Stimulated activated CD8-positive, alpha-beta memory T cell treated with anti-CD3 and anti-CD28 coated beads, Interleukin-12 subunit alpha, Interleukin-12 subunit beta, amount 100 ng/mL, for 1 hour (primary cell): Measurements from ENCODE around the gene GNAI2.
"Not testable (repeated sequence)": the region's sequence is repeated elsewhere in the genome, so short reads cannot be mapped to it uniquely, and the experiment has no call there.

Source experiments
- DNase-seq: peaks from one replicate; pipeline ENCODE4 v3.0.0-alpha.2; 2020; ENCODE audit warnings: low read depth

The GNAI2 gene

DNA sequence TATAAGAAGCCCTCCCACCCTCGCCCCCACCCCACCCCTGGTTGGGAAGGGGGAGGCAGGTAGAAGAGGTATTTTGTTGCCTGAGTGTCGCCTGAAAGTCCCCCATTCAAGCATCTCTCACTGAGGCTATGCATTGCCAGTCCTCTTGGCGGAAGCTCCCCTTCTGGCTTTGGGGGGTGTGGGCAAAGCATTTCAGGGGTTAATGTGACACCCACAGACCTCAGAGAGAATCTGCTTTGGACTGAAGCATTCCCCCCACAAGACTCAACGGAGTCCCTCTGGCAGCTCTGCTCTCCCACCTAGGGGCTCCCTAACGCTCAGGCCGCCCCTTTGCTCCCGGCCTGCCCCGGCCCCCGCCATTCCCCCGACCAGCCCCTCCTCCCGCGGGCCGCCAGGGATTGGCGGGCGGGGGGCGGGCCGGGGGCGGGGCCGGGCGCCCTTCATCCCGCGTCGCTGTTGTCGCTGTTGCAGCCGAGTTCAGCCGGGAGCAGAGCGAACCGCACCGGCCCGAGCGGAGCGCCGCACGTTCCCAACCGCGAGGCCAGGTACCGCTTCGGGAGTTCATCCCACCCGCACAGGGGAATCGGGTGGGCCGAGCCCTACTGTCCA is 31.1 kb upstream of the GNAI2 start, which contains the start of gene SLC38A3:
SLC38A3 (plus strand) TSS at position 468 of the 609 bp plus-strand sequence. CDS start 8,929 bp downstream, outside the sequence.
- DNase-seq, result no peak

DNA sequence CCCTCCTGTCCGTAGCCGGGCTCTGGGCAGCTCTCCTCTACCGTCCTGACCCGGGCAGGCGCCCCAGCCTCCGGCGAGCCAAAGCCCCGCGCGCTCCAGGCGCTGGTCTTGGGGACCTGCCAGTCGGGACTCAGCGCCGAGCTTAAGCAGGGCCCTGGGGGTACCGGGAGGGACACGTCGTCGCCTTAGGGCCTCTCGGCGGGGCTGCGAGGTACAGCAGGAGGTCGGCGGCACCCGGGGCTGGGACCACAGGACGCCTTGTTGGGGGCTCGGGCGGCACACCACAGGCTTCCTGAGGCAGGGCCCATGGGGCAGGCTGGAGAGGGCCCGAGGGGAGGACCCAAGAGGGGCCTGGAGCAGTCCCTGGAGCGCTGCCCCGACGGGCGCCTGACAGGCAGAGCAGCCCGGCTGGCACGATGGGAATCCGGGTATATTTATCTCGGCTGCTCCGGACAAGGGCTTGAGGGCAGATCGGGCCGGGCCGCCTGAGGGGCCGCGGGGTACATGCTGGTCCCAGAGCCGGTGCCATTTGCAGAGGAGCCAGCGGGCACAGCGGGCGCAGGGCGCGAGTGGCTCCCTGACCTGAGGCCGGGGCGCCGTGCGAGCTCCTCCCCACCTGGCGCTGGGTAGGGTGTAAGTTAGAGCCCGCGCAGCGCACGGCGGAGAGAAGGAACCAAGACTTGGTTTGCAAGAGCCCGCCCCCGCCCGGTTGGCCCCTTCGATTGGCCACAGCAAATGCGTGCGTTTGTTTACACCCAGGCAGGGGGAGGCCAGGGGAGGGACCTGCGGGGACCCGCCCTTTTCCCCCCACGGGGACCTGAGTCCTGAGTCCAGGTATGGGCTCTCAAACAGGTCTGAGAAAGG is 30.4 kb upstream of the GNAI2 start:
- no peak for DNase-seq

DNA sequence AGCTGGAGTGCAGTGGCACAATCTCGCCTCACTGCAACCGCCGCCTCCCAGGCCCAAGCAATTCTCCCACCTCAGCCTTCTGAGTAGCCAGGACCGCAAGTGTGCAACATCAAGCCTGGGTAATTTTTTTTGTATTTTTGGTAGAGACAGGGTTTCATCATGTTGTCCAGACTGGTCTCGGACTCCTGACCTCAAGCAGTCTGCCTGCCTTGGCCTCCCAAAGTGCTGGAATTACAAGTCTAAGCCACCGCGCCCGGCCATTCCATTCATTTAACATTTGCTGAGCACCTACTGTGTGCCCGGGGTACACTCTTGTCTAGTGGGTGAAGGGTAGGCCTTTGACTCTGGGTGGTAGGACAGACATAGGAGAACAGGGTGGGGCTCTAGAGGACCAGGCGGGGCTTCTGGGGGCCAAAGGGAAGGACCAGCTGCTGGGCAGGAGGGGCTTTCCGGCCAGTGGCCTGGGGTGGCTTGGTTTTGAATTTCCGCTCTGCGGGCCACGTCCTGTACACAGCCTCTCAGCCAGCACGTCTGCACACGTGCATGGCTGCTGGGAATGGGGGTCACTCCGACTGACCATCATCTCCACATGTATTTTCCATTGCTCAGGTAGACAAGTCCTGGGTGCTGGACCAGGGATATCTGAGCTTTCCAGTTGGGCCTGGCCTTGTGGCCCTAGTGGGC is 28.5 kb upstream of the GNAI2 start:
- no peak for DNase-seq

DNA sequence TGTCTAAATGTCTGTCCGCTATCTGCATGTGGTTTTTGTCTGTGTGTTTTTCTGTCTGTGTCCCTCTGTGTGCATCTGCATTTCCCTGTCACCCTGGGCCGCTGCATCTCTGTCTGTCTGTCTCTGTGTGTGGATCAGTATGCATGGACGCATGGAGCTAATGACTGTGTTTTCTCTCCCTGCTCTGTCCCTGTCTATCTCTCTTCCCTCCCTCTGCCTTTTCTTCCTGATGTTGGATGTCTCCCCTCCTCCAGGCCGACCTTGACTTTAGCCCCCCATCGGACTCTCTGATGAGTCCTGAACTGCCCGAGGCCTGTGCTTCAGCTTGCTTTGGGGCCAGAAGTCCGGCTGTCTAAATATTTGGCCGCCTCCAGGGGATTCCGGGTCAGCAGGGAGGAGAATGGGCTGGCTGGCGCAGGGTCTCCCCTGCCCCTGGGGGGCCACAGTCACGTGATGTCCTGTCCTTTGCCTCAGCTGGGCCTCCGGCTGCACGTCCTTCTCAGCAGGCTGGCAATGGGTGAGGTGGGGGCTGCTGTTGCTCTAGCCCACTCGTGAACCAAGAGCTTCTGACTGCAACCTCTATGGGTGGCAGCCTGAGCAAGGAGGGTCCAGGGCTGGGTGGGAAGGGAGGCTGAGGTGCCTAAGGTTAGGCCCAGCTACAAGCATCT is 27.2 kb upstream of the GNAI2 start:
- DNase-seq, result no peak

DNA sequence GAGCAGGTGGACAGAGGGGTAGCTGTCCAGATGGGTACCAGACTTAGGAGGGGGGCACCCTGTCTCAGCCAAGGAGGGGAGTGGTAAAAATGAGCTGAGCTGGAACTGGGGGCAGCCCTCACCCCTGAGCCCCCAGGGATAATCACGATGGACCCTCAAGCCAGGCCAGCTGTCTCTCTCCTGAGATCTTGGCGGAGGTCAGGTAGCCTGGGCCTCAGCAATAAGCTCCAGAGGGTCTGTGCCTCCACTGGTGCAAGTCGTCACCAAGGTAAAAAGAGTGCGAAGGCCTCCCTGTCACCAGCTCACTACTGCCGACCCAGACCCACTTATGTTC is 25.9 kb upstream of the GNAI2 start:
- DNase-seq, result no peak

DNA sequence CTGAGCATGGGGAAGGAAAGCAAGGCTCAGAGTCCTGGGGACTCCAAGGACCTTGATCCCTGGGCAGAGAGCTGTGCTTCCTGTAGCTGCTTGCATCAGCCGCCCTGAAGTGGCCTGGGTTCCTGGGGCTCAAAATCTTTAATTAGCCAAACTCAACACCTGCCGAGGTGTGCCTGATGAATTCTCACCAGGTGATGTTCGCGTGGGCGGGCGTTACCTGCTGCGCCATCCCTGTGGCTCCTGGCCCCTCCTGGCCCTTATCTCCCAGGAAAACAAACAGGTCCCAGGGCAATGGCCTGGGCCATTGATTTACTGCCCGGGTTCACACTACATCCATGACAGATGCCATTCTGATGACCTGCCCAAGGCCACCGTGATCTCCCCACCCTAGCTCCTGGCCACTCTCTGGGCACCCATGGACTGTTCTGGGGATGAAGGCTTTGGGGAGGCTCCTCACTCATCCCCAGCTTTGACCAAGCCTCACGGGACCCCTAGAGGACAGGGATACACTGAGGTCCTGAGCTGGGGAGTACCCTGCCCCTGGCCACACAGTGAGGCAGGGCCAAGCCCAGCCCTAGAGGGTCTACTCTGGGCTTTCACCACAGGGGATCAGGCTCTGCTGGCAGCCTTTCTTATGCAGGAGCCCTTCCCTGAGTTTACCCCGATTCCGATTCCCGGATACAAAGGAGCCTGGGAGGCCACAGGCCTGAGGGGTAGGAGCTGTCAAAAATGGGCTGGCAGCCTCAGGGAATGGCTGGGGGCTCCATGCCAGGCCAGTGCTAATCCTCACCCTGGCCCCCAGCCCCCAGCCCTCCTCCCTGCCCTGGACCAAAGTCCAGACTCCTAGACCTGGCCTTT is 25.3 kb upstream of the GNAI2 start:
- DNase-seq, result no peak

DNA sequence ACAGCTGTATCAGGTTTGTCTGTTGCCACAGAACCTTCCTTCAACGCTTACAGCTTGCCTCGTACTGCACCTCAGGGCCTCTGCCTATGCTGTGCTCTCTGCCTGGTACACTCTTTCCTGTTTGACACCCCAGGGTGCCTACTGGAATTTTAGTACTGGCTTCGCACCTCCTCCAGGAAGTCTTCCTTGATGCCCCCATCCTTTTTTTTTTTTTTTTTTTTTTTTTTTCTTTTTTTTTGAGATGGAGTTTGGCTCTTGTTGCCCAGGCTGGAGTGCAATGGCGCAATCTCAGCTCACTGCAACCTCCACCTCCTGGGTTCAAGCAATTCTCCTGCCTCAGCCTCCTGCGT is 24.7 kb upstream of the GNAI2 start:
- DNase-seq, result not testable (repeated sequence)

DNA sequence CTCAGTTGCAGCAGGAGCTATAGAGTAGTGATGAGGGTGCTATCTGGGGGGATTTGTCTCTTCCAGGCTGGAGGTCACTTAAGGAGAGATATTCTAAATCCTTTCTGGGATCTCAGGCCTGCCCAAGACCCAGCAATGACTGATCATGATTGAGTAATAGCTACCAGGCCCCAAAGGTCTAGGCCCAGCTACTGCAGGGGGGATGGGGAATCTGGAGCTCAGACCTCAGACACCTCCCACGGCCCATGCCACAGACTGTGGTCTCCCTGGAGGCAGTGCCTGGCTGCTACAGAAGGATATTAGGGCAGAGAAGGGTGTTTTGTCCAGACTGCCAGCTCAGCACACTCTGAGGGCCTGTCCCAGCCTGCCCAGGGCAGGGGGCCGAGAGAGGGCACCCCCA is 24.1 kb upstream of the GNAI2 start:
- no peak for DNase-seq

DNA sequence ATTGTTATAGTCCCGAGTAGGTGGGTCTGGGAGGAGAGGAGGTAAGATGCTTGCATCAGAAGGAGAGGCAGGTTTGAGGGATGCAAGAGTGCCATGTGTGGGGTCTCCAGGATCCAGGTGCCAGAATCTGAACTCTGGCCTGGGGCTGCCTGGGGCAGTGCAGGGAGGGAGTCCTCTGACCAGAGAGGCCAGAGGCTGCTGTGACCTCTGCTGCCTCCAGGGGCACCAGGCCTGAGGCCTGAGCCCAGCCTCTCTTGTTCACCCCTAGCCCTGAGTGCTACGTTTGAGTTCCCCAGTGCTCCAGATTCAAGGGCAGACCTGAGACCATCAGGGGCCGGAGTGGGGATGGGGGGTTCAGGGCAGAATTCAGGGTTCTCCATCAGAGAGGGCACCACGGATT is 23.5 kb upstream of the GNAI2 start:
- DNase-seq, result no peak

DNA sequence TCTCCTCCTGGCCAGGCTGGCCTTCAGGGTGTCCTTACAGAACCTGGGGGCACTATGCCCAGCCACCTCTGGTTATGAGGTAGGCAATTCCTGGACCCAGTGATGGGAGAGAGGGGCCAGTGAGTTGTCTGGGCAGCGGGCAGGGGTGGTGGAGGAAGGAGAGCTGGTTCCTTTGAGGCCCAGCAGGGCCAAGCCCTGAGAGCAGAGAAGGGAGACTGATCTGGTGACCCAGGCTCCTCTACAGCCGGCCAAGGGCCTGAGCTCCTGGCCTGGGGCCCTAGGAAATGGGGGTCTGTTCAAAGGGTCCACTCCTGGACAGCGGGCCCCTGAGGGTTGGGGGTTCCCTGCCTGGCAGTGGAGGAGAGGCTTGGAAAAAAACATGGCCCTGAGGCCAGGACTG is 23.0 kb upstream of the GNAI2 start:
- no peak for DNase-seq

DNA sequence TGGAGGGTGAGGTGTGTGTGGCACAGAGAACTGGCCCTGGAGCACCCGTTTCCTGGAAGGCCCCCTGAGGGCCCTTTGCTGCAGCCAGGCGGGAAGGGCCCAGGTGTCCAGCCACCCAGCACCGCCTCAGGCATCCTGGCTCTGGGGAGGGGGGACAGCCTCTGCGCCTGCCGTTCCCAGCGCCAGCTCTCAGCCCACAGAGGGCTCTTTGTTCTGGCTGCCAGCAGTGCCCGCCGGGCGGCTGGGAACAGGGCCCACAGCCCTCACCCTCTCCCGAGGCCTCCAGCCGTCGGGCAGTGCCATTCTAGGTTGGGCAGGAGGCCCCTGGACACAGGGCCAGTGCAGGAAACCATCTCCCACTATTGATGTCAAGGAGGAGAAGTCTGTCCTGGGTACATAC is 22.6 kb upstream of the GNAI2 start:
- DNase-seq, result no peak

DNA sequence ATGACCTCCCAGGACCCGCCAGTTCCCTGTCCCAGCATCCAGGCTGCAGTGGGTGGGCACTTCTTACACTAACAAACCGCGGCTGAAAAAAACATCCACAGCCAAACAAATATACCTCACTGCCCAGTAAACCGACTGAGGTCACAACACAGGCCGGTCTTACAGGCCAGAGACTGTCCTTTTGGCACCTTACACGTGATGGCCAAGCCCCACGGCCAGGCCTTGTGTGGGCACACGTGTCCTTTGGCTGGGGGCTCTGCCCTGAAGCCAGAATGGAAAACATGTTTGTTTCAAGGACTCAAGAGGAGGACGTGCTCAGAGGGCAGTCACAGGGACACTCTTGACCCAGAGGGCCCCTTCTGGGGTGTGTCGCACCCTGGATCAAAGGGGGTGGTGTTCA is 21.2 kb upstream of the GNAI2 start:
- DNase-seq, result no peak

DNA sequence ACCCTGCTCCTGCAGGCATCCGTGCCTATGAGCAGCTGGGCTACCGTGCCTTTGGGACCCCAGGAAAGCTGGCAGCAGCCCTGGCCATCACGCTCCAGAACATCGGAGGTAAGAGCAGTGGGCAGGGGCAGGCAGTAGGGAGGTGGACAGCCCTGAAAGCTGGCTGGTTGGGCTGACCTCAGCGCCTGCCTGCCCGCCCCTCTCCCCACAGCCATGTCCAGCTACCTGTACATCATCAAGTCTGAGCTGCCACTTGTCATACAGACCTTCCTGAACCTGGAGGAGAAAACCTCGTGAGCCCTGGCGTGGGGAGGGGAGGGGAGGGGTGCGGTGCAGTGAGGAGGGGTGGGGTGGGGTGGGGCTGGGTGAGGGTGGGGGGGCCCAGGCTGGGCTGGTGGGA is 20.5 kb upstream of the GNAI2 start:
- no peak for DNase-seq

DNA sequence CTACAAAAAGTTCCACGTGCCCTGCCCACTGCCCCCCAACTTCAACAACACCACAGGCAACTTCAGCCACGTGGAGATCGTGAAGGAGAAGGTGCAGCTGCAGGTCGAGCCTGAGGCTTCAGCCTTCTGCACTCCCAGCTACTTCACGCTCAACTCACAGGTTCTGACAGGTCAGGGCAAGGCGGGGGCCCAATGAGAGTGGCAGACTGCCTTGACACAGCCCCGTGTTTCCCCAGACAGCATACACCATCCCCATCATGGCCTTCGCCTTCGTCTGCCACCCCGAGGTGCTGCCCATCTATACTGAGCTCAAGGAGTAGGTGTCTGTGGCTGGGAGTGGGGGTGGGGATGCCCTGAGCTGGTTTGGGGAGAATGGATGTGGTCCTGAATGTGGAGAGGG is 18.3 kb upstream of the GNAI2 start:
- DNase-seq, result no peak

DNA sequence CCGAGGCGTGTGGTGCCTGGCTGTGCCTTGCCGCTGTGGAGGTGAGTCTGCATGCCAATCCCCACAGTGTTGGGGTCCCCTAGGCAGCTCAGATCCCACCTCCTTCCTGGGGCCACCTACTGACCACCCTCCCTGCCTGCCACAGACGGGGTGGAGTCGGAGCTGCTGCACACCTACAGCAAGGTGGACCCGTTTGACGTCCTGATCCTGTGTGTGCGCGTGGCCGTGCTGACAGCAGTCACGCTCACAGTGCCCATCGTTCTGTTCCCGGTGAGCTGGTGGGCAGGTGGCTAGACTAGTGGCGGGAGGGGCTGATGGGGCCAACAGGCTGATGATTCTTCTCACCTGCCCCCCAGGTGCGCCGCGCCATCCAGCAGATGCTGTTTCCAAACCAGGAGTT is 17.6 kb upstream of the GNAI2 start:
- no peak for DNase-seq

DNA sequence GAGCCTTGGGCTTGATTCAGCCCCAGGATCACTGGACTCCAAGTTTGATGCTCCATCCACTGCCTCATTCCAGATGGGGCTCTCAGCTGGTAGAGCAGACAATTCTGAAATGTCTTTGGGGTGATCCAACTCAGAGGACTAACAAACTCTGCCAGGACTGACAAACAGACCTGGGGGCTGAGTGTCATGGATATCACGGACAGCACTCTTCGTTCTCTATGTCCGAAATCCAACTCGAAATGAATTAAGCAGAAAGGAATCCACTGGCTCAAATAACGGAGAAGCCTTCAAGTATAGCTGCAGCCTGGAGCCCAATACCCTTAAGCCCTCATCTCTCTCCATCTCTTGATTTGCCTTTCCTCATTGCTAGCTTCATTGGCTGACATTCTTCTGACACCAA is 16.7 kb upstream of the GNAI2 start:
- no peak for DNase-seq

DNA sequence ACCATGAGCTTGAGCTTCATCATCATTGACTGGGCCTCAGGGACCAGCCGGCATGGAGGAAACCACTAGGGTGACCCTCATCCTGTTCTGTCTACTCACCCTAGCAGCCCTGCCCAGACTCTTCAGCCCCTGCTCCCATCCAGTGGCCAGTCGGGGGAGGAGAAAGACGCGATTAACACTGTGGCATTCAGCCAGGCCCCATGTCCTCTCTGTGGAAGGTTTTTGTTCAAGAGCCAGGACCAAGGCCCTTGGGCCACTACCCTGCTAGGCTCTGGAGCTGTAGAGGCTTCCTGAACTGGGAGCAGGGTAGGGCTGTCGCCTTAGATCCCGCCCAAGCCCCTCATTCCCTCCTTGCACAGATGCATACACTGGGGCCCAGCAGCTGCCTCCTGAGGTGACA is 15.9 kb upstream of the GNAI2 start:
- no peak for DNase-seq

DNA sequence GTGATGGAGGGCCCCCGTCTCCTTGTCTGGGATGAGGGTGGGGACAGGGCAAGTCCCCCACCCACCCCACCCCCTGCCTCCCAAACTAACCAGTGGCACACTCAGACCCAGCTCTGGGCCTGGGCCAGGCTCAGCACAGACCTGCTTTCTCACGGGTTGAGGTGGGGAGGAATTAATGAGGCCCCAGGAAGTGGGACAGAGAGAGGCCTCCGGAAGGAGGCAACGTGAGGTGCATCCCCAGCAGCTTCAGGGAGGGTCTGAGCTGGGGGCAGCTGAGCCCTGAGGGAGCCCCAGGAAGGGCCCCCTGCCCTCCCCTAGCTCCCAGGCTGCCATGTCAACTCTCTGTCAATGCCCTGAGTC is 15.0 kb upstream of the GNAI2 start:
- no peak for DNase-seq

DNA sequence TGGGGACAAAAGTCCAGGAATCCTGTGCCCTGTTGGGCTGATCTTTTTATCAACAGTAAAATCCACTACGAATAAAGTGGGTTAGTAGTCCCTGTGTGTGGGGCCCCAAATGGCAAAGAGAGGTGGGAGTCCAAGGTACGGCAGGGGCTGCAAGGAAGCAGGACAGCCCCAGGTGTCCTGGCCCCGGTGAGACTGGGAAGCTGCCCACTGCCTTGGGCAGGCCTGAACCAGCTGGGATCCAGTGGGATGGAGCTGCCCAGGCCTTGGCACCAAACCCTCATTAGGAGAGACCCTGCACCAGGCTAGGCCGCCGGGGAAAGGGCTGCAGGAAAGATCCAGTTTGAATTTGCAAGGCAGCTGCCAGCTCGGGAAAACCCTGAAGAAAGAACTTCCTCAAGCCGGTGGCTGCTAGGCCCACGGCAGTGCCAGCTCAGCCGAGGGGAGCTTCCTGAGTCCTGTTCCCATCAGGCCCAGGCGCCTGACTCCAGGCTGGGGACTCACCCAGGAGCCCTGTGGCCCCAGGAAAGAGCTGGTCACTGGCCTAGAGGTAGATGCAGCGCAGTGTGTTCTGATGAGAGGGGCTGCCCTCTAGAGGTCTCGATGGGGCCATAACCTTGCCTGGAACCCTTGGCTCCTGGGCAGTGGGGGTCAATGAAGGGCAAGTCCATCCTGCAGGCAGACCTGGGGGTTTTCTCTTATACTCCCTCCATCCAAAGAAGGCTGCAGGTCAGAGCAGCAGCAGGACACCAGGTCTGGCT is 14.4 kb upstream of the GNAI2 start:
- no peak for DNase-seq

DNA sequence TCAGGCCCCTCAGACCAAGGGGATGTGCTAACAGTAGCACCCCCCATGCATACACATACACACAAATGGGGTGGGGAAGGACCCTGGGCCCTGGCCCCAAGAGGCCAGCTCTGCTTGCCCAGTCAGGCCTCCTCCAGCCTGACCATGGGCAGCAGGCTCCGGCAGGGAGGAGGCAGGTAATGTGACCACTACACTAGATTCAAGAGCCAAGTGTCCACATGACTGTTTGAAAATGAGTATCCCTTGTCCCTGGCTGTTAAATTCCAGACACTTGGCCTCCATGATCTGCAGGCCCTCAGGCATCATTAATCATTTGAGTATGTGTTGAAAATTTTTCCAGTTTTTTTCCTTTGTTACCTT is 13.9 kb upstream of the GNAI2 start:
- no peak for DNase-seq

DNA sequence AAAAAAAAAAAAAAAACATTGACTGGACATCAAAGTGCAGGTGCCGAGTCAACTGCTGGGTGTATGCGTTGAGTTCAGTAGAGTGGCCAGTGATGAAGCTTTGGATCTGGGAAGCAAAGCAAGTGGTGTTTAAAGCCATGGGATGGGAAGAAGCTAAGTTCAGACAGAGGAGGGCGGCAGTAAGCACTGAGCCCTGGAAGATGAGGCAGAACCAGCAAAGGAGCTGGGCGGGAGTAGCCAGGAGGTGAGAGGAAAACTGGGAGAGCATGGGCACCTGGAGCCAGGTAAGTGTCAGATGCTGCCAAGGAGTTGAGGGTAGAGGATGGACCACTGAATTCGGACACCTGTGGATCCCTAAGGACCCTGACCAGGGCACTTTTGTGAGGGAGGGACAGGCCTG is 11.4 kb upstream of the GNAI2 start:
- DNase-seq, result no peak
